ENCODE results near the gene NPTN.

- TF ChIP-seq EP300 (IDR thresholded peaks at IDR 0.05) (no peak), ELK1 (IDR thresholded peaks at IDR 0.05; ENCODE audit: low read depth, low read length) (no peak), CTCF (IDR thresholded peaks at IDR 0.05) (no peak)
Measured at GRCh38 chr15:73584699-73585420, 48.3 kb downstream of the NPTN start.

Data from A549 (cell line).